DND-41 (cell line): ENCODE results near the gene CDT1.
A peak's percentile ranks its signal among the peaks of the same experiment; 100 is the strongest.

Experiments
- ATAC-seq: fragments of 200-7000 bp; cut with Tn5 transposase; 3 replicates; pipeline ENCODE4 v1.9.1; 2021; ENCODE audit warnings: low read depth; ENCODE audit not compliant: insufficient read depth
- DNase-seq: peaks from one replicate; pipeline ENCODE4 v3.0.0-alpha.2; 2020
- H2AFZ ChIP-seq: 2 replicates; pipeline ENCODE4 v1.6.0; 2012; ENCODE audit warnings: low read depth, low read length
- H3K27ac ChIP-seq: 2 replicates; pipeline ENCODE4 v1.5.1; 2012; ENCODE audit warnings: low read length, inconsistent platforms
- H3K27me3 ChIP-seq: fragments of 200-600 bp; sonication (generic); 2 replicates; pipeline ENCODE4 v1.6.0; 2012; ENCODE audit warnings: low read length, mild to moderate bottlenecking, inconsistent platforms; ENCODE audit not compliant: insufficient read depth, poor library complexity
- H3K36me3 ChIP-seq: 2 replicates; pipeline ENCODE4 v1.5.1; 2012; ENCODE audit warnings: low read length, inconsistent platforms; ENCODE audit not compliant: insufficient read depth
- H3K4me1 ChIP-seq: 2 replicates; pipeline ENCODE4 v1.5.1; 2012; ENCODE audit warnings: mild to moderate bottlenecking, low read length; ENCODE audit not compliant: insufficient read depth
- H3K4me2 ChIP-seq: 2 replicates; pipeline ENCODE4 v1.6.0; 2012; ENCODE audit warnings: mild to moderate bottlenecking, moderate library complexity, low read length, inconsistent platforms; ENCODE audit not compliant: insufficient read depth
- H3K4me3 ChIP-seq, 2 experiments: fragments of 200-600 bp in 1 of 2; shearing (Covaris generic) in 1 of 2; 2 replicates each; pipeline ENCODE4 v1.5.1; 2012 to 2016; ENCODE audit warnings: inconsistent platforms in 2 of 2, low read length in 2 of 2, mild to moderate bottlenecking in 2 of 2, low read depth in 1 of 2, moderate library complexity in 1 of 2
- H3K79me2 ChIP-seq: 2 replicates; pipeline ENCODE4 v1.6.0; 2012; ENCODE audit warnings: low read length, inconsistent platforms; ENCODE audit not compliant: insufficient read depth
- H3K9ac ChIP-seq: 2 replicates; pipeline ENCODE4 v1.6.0; 2012; ENCODE audit warnings: low read depth, mild to moderate bottlenecking, inconsistent platforms, low read length, moderate library complexity
- H3K9me3 ChIP-seq: 2 replicates; pipeline ENCODE4 v1.5.1; 2012; ENCODE audit warnings: low read length, moderate library complexity, mild to moderate bottlenecking, inconsistent platforms; ENCODE audit not compliant: insufficient read depth, severe bottlenecking
- H4K20me1 ChIP-seq: 2 replicates; pipeline ENCODE4 v1.6.0; 2012; ENCODE audit warnings: low read length; ENCODE audit not compliant: insufficient read depth
- EZH2 ChIP-seq: IDR thresholded peaks from 3 replicates; pipeline ENCODE4 v1.6.1; 2012; ENCODE audit warnings: borderline replicate concordance, low read depth, mild to moderate bottlenecking, moderate library complexity, low read length, inconsistent platforms; ENCODE audit not compliant: severe bottlenecking
- TF ChIP-seq, protein P1 (sequence below): IDR thresholded peaks from 2 replicates; pipeline ENCODE4 v1.5.1; 2012; ENCODE audit warnings: borderline replicate concordance, low read length, moderate library complexity, mild to moderate bottlenecking; ENCODE audit not compliant: poor library complexity, severe bottlenecking; ENCODE audit errors: extremely low read depth

Gene CDT1

GRCh38 chr16:88807626-88808453, 4.3 kb downstream of the CDT1 start:
- Histone ChIP-seq H3K9me3 (no peaks in the 10 kb centered on the region), H3K4me3 (peak overlapping the region in 1 of 2 experiments; percentile 2; a peak in 1 of 4 replicates), H3K9ac (peak overlapping the region; percentile 90), H3K27me3 (no peaks in the 10 kb centered on the region), H3K4me1 (peaks cover 76% of the 10 kb centered on the region), H3K27ac (no peak overlapping the region), H4K20me1 (peaks cover 70% of the 10 kb centered on the region), H3K79me2 (peaks cover 86% of the 10 kb centered on the region), H3K4me2 (peak overlapping the region; percentile 87), H3K36me3 (peaks cover 69% of the 10 kb centered on the region), H2AFZ (no peak overlapping the region)
- TF ChIP-seq, protein P1, sequence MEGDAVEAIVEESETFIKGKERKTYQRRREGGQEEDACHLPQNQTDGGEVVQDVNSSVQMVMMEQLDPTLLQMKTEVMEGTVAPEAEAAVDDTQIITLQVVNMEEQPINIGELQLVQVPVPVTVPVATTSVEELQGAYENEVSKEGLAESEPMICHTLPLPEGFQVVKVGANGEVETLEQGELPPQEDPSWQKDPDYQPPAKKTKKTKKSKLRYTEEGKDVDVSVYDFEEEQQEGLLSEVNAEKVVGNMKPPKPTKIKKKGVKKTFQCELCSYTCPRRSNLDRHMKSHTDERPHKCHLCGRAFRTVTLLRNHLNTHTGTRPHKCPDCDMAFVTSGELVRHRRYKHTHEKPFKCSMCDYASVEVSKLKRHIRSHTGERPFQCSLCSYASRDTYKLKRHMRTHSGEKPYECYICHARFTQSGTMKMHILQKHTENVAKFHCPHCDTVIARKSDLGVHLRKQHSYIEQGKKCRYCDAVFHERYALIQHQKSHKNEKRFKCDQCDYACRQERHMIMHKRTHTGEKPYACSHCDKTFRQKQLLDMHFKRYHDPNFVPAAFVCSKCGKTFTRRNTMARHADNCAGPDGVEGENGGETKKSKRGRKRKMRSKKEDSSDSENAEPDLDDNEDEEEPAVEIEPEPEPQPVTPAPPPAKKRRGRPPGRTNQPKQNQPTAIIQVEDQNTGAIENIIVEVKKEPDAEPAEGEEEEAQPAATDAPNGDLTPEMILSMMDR: no peak
- no peak for TF ChIP-seq EZH2
- no peak for ATAC-seq
- DNase-seq: no peak

- Histone ChIP-seq H3K27ac (peak overlapping the region; percentile 93), H3K4me2 (peak overlapping the region; percentile 98), H3K4me1 (peaks cover 78% of the 10 kb centered on the region), H4K20me1 (peaks cover 69% of the 10 kb centered on the region), H2AFZ (no peak overlapping the region), H3K9ac (peak overlapping the region; percentile 84), H3K36me3 (peaks cover 67% of the 10 kb centered on the region), H3K9me3 (no peaks in the 10 kb centered on the region), H3K79me2 (peaks cover 77% of the 10 kb centered on the region), H3K4me3 (peak overlapping the region in 1 of 2 experiments; percentile 93; a peak in 2 of 4 replicates), H3K27me3 (no peaks in the 10 kb centered on the region)
- ATAC-seq (no peak), DNase-seq (no peak)
- no peak for TF ChIP-seq EZH2
- TF ChIP-seq, protein P1: no peak
These were observed 5.6 kb downstream of the CDT1 start for GRCh38 chr16:88809068-88809675.

DNA sequence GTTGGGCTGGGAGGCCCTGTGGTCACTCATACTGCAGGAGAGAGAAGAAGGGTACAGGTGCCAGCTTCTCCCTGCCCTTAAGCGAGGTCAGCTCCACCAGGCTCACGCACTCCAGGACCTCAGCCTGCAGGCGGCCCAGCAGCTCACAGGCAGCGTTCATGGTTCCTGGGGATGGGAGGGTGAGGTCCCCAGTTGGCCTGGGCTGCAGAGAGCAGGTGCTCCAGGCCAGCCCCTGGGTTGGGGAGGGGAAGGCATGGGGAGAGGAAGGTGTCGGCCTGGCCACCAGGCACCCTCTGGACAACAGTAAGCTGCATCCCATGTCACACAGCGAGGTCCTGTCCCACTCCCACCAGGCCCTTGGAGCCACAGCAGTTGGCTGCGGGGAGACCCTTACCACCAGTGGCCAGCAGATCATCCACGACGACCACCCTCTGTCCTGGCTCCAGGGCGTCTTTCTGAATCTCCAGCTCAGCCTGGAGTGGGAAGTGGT, 6.1 kb downstream of the CDT1 start:
- no peaks in the 10 kb centered on the region for H3K27me3 ChIP-seq
- H2AFZ ChIP-seq: no peak overlapping the region
- peak overlapping the region; percentile 84 for H3K9ac ChIP-seq
- peaks cover 62% of the 10 kb centered on the region for H3K36me3 ChIP-seq
- peak overlapping the region; percentile 93 for H3K27ac ChIP-seq
- H3K79me2 ChIP-seq: peaks cover 72% of the 10 kb centered on the region
- H3K4me3 ChIP-seq: peak overlapping the region in 1 of 2 experiments; percentile 93; a peak in 3 of 4 replicates
- TF ChIP-seq, protein P1: no peak
- TF ChIP-seq EZH2: no peak
- peaks cover 74% of the 10 kb centered on the region for H3K4me1 ChIP-seq
- peaks cover 64% of the 10 kb centered on the region for H4K20me1 ChIP-seq
- no peak for DNase-seq
- no peaks in the 10 kb centered on the region for H3K9me3 ChIP-seq
- peak overlapping the region; percentile 98 for H3K4me2 ChIP-seq
- ATAC-seq: peak; percentile 8
